GM12878 (cell line): Measurements from ENCODE around the gene STKLD1. TPM values are rescaled to one million over a fixed set of nuclear protein-coding genes. Genes with fewer than 3 reads are reported as not detected.
"Not testable (repeated sequence)": the region's sequence is repeated elsewhere in the genome, so short reads cannot be mapped to it uniquely, and the experiment has no call there.

Source experiments
- ATAC-seq: fragments of 200-7000 bp; cut with Tn5 transposase; 3 replicates; pipeline ENCODE4 v1.9.1; 2020; ENCODE audit warnings: mild to moderate bottlenecking, moderate library complexity
- BruUV-seq: library from RNA; stranded (reverse); fragments of 400-500 nt; replicated peaks from 2 replicates; lab custom pipeline; 2021; lab: Mats Ljungman, UMichigan
- CTCF ChIA-PET: fragments of 300-600 bp; sonication (Branson Sonifier 250); formaldehyde crosslinking; extraction: SDS; loops from one replicate; lab custom pipeline; 2021; ENCODE audit warnings: inconsistent platforms; lab: Yijun Ruan, JAX
- POLR2A ChIA-PET: fragments of 350-600 bp; formaldehyde crosslinking; extraction: SDS; loops from one replicate; lab custom pipeline; 2021; ENCODE audit warnings: inconsistent platforms; lab: Charles Lee
- RAD21 ChIA-PET: fragments of 300-600 bp; sonication (Branson Sonifier 250); formaldehyde crosslinking; loops from one replicate; lab custom pipeline; 2023; ENCODE audit warnings: antibody characterized with exemption; ENCODE audit not compliant: unreplicated experiment; lab: Charles Lee
- SMC1A ChIA-PET: fragments of 300-600 bp; sonication (Branson Sonifier 250); formaldehyde crosslinking; loops from one replicate; lab custom pipeline; 2023; ENCODE audit not compliant: unreplicated experiment, uncharacterized antibody; lab: Charles Lee
- DNase-seq: peaks from one replicate; pipeline ENCODE4 v3.0.0-alpha.2; 2011; ENCODE audit warnings: low read depth, low spot score
- FAIRE-seq: peaks from 3 replicates; lab custom pipeline; 2011; peaks lifted over from hg19 to GRCh38; lab: Jason Lieb, UNC
- H2AFZ ChIP-seq: 2 replicates; pipeline ENCODE4 v1.6.0; 2011; ENCODE audit warnings: low read depth, low read length, control low read depth; ENCODE audit not compliant: control insufficient read depth
- H3K27ac ChIP-seq: 2 replicates; pipeline ENCODE4 v1.5.1; 2011; ENCODE audit warnings: control low read depth; ENCODE audit not compliant: control insufficient read depth, insufficient read depth
- H3K27me3 ChIP-seq, 2 experiments: replicated peaks in 1 of 2; 2 replicates each; pipeline versions ENCODE4 v1.6.0 to v1.6.1; 2011; ENCODE audit warnings: low read length in 1 of 2; ENCODE audit not compliant: control insufficient read depth in 2 of 2, insufficient read depth in 2 of 2
- H3K36me3 ChIP-seq, 2 experiments: 2 replicates each; pipeline ENCODE4 v1.5.1; 2011; ENCODE audit warnings: low read length in 1 of 2; ENCODE audit not compliant: control insufficient read depth in 2 of 2, insufficient read depth in 2 of 2
- H3K4me1 ChIP-seq: 2 replicates; pipeline ENCODE4 v1.6.1; 2011; ENCODE audit warnings: mild to moderate bottlenecking, low read length, moderate library complexity, mixed read lengths; ENCODE audit not compliant: control insufficient read depth, insufficient read depth
- H3K4me2 ChIP-seq: 2 replicates; pipeline ENCODE4 v1.6.0; 2011; ENCODE audit warnings: control low read depth; ENCODE audit not compliant: control insufficient read depth, insufficient read depth
- H3K4me3 ChIP-seq: fragments of 200-600 bp; sonication (generic); 2 replicates; pipeline ENCODE4 v1.5.1; 2016
- H3K79me2 ChIP-seq: 2 replicates; pipeline ENCODE4 v1.6.0; 2011; ENCODE audit warnings: low read length; ENCODE audit not compliant: control insufficient read depth, insufficient read depth
- H3K9ac ChIP-seq: 2 replicates; pipeline ENCODE4 v1.8.0; 2011; ENCODE audit warnings: low read length, control low read depth, mixed read lengths; ENCODE audit not compliant: control insufficient read depth, insufficient read depth
- H3K9me3 ChIP-seq: replicated peaks from 3 replicates; pipeline ENCODE4 v1.5.1; 2011; ENCODE audit warnings: mild to moderate bottlenecking, low read length; ENCODE audit not compliant: control insufficient read depth, insufficient read depth
- H4K20me1 ChIP-seq: 2 replicates; pipeline ENCODE4 v1.6.0; 2011; ENCODE audit not compliant: control insufficient read depth, insufficient read depth
- EED ChIP-seq: sonication (generic); IDR thresholded peaks from 2 replicates; pipeline ENCODE4 v1.6.1; 2016; ENCODE audit warnings: antibody characterized with exemption, low read depth
- HDAC2 ChIP-seq: fragments of 200-600 bp; sonication (generic); IDR thresholded peaks from 2 replicates; pipeline ENCODE4 v1.6.1; 2017
- MEF2B ChIP-seq: fragments of 450-650 bp; IDR thresholded peaks from 2 replicates; pipeline ENCODE4 v1.6.1; 2018; ENCODE audit warnings: mild to moderate bottlenecking, moderate library complexity; ENCODE audit not compliant: partially characterized antibody, poor library complexity, severe bottlenecking
- PML ChIP-seq: IDR thresholded peaks from 2 replicates; pipeline ENCODE4 v1.6.1; 2012; ENCODE audit warnings: low read length, inconsistent platforms
- RAD51 ChIP-seq: fragments of 450-650 bp; IDR thresholded peaks from 2 replicates; pipeline ENCODE4 v1.6.1; 2016; ENCODE audit warnings: moderate library complexity, mild to moderate bottlenecking, inconsistent platforms
- RCOR1 ChIP-seq: conservative IDR thresholded peaks from 2 replicates; pipeline ENCODE4 v1.6.1; 2012; ENCODE audit warnings: low read depth, low read length, improper control_type of control experiment
- SREBF1 ChIP-seq: IDR thresholded peaks from 2 replicates; pipeline ENCODE4 v1.6.1; 2012; ENCODE audit warnings: mild to moderate bottlenecking, low read length
- ZSCAN29 ChIP-seq: fragments of 450-650 bp; IDR thresholded peaks from 2 replicates; pipeline ENCODE4 v1.6.1; 2017; ENCODE audit warnings: mild to moderate bottlenecking, moderate library complexity
- WGBS: methylation state at CpG from one replicate; pipeline ENCODE4 v1.1.6; 2016; ENCODE audit warnings: low lambda C conversion rate; ENCODE audit not compliant: insufficient replicate concordance, insufficient coverage; ENCODE audit errors: missing lambda C conversion rate; 5-methylcytosine and 5-hydroxymethylcytosine counted together
- in situ Hi-C: fragments of 300-500 bp; cut with MboI; formaldehyde crosslinking; loops from 9 replicates; pipeline ENCODE4 v1.14.3; 2018; ENCODE audit warnings: mixed read lengths
- intact Hi-C: fragments of 100-400 bp; cut with micrococcal nuclease; formaldehyde crosslinking; loops from one replicate; pipeline ENCODE4 v1.14.2; 2022; ENCODE audit not compliant: unreplicated experiment
- polyA plus RNA-seq, 11 experiments: library from polyadenylated mRNA; depleted of rRNA in 4 of 11; unstranded in 6 of 11; stranded (reverse) in 5 of 11; fragments of >200 nt; fragmentation: Nextera tagmentation in 4 of 11; fragmentation: Illumina TruSeq in 1 of 11; extraction: Ambion mirVana in 4 of 11; extraction: Trizol in 1 of 11; gene quantifications; 1 replicate in 1 of 11; 2 replicates in 10 of 11; pipeline versions ENCODE4 v1.2.1 to v1.2.3, GENCODE V29; 2011 to 2016; ENCODE audit warnings: inconsistent platforms in 2 of 11, missing spikeins in 2 of 11, low read depth in 1 of 11
- total RNA-seq, 4 experiments: library from RNA; depleted of rRNA in 3 of 4; stranded (reverse); fragments of >200 nt in 3 of 4; fragmentation: Illumina TruSeq in 1 of 4; extraction: Trizol in 1 of 4; gene quantifications; 2 replicates each; pipeline versions ENCODE4 v1.2.1 to v1.2.3, GENCODE V29; 2013 to 2021
- TF ChIP-seq, protein P1 (sequence below): IDR thresholded peaks from 2 replicates; pipeline ENCODE4 v1.6.1; 2012; ENCODE audit warnings: low read depth, low read length, improper control_type of control experiment
- TF ChIP-seq, protein P2 (sequence below): IDR thresholded peaks from 2 replicates; pipeline ENCODE4 v1.6.1; 2011; ENCODE audit warnings: borderline replicate concordance, low read depth, mild to moderate bottlenecking, moderate library complexity, mixed read lengths, low read length; ENCODE audit not compliant: insufficient read depth; ENCODE audit errors: extremely low read length

Gene STKLD1
- total and polyA plus RNA-seq, 10 of the 15 experiments (the other 5 are each of a cell fraction or from before 2014, with no cell fraction given), result 0.07 to 0.40 (median 0.29) TPM; not detected in 4

DNA sequence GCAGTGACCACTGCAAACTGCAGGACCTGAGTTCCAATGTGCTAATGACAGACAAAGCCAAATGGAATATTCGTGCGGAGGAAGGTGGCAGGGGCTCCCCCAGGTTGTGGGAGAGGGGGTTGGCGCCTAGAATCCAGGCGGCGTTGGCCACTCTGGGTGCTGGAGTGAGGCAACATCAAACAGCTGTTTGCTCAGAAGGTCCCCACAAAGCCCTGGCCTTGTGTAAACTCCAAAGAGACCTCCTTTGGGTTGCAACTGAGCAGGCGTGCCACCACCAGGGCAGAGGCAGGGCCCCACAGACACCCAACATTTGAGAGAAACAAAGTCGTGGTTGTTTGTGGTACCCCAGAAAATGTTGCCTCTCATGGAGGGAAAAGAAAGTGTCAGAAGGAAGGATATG lies 14.5 kb downstream of the STKLD1 start:
- Histone ChIP-seq H3K27ac (no peak overlapping the region), H3K79me2 (no peaks in the 10 kb centered on the region), H3K9ac (no peak overlapping the region), H3K4me3 (no peak overlapping the region)
- RAD21 ChIA-PET, result no interaction called here
- 36% methylated on average over 7 of the region's 7 CpGs for WGBS
- no peak for TF ChIP-seq EED
- TF ChIP-seq RAD51, result no peak
- TF ChIP-seq HDAC2, result no peak
- TF ChIP-seq ZSCAN29, result no peak
- TF ChIP-seq RCOR1, result no peak
- TF ChIP-seq PML, result no peak
- TF ChIP-seq, protein P1, sequence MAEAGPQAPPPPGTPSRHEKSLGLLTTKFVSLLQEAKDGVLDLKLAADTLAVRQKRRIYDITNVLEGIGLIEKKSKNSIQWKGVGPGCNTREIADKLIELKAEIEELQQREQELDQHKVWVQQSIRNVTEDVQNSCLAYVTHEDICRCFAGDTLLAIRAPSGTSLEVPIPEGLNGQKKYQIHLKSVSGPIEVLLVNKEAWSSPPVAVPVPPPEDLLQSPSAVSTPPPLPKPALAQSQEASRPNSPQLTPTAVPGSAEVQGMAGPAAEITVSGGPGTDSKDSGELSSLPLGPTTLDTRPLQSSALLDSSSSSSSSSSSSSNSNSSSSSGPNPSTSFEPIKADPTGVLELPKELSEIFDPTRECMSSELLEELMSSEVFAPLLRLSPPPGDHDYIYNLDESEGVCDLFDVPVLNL, result no peak
- TF ChIP-seq MEF2B, result no peak
- TF ChIP-seq, protein P2, sequence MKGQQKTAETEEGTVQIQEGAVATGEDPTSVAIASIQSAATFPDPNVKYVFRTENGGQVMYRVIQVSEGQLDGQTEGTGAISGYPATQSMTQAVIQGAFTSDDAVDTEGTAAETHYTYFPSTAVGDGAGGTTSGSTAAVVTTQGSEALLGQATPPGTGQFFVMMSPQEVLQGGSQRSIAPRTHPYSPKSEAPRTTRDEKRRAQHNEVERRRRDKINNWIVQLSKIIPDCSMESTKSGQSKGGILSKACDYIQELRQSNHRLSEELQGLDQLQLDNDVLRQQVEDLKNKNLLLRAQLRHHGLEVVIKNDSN, result no peak
- TF ChIP-seq SREBF1, result no peak
- TF ChIP-seq, all 136 proteins: peak for 0
- ATAC-seq, result no peak
- in situ Hi-C loops, result no loop called here
- H3K4me1 ChIP-seq, result no peaks in the 10 kb centered on the region
- H4K20me1 ChIP-seq, result no peaks in the 10 kb centered on the region
- POLR2A ChIA-PET, result no interaction called here
- BruUV-seq, result no TSS peak
- intact Hi-C loops, result no loop called here
- FAIRE-seq, result no peak
- no peaks in the 10 kb centered on the region for H3K27me3 ChIP-seq
- CTCF ChIA-PET, result interaction anchor here (0.6 kb wide), 1 partner anchor 152 kb away, joined by 3 read pairs; no protein-coding TSS in a partner anchor
- H2AFZ ChIP-seq, result no peak overlapping the region
- SMC1A ChIA-PET, result no interaction called here
- no peak overlapping the region for H3K4me2 ChIP-seq
- DNase-seq, result no peak
- H3K9me3 ChIP-seq, result no peaks in the 10 kb centered on the region
- H3K36me3 ChIP-seq, result no peaks in the 10 kb centered on the region

DNA sequence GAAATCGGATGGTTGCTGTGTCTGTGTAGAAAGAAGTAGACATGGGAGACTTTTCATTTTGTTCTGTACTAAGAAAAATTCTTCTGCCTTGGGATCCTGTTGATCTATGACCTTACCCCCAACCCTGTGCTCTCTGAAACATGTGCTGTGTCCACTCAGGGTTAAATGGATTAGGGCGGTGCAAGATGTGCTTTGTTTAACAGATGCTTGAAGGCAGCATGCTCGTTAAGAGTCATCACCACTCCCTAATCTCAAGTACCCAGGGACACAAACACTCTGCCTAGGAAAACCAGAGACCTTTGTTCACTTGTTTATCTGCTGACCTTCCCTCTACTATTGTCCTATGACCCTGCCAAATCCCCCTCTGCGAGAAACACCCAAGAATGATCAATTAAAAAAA lies 15.3 kb downstream of the STKLD1 start:
- H3K27me3 ChIP-seq, intact Hi-C loops, H3K9me3 ChIP-seq, SMC1A ChIA-PET, H4K20me1 ChIP-seq, CTCF ChIA-PET, H2AFZ ChIP-seq, DNase-seq, FAIRE-seq, BruUV-seq, RAD21 ChIA-PET, H3K79me2 ChIP-seq, H3K27ac ChIP-seq, H3K4me3 ChIP-seq, H3K36me3 ChIP-seq, H3K4me2 ChIP-seq, H3K4me1 ChIP-seq, ATAC-seq, H3K9ac ChIP-seq, in situ Hi-C loops, POLR2A ChIA-PET: not testable (repeated sequence)
- 30% methylated on average over 2 of the region's 4 CpGs for WGBS

DNA sequence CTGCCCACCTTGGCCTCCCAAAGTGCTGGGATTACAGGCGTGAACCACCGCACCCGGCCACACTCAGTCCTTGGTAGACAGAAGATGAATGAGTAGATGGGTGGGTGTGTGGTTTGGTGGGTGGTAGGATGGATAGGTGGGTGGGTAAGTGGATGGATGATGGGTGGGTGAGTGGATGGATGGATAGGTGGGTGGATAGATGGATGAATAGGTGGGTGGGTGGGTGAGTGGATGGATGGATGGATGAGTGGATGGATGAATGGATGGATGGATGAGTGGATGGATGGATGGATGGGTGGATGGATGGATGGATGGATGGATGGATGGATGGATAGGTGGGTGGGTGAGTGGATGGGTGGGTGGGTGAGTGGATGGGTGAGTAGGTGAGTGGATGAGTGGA lies 16.1 kb downstream of the STKLD1 start:
- DNase-seq, RAD21 ChIA-PET, CTCF ChIA-PET: not testable (repeated sequence)

More for the DNA sequence above, 16.1 kb downstream of the STKLD1 start:
- H4K20me1 ChIP-seq, H2AFZ ChIP-seq, H3K4me1 ChIP-seq, FAIRE-seq, ATAC-seq, H3K27me3 ChIP-seq, H3K4me2 ChIP-seq, H3K9me3 ChIP-seq, H3K79me2 ChIP-seq, H3K36me3 ChIP-seq, H3K4me3 ChIP-seq, BruUV-seq, SMC1A ChIA-PET, POLR2A ChIA-PET, in situ Hi-C loops, intact Hi-C loops, H3K9ac ChIP-seq, H3K27ac ChIP-seq: not testable (repeated sequence)
- WGBS, result 92% methylated on average over 3 of the region's 3 CpGs
